GM21717 (cell line): ENCODE data around the gene RAB8B.
"Not testable (repeated sequence)": the region's sequence is repeated elsewhere in the genome, so short reads cannot be mapped to it uniquely, and the experiment has no call there.

ENCODE experiments used
- ATAC-seq: cut with Tn5 transposase; IDR thresholded peaks from one replicate; pipeline ENCODE4 v1.9.1; 2021; ENCODE audit warnings: mild to moderate bottlenecking, moderate library complexity; ENCODE audit not compliant: unreplicated experiment

The RAB8B gene

GRCh38 chr15:63203451-63204090, 14.2 kb downstream of the RAB8B start:
- no peak for ATAC-seq

GRCh38 chr15:63206079-63206478, 16.7 kb downstream of the RAB8B start:
- no peak for ATAC-seq

- ATAC-seq = not testable (repeated sequence)
Observed at GRCh38 chr15:63208824-63209223, 19.4 kb downstream of the RAB8B start.

GRCh38 chr15:63210151-63211091, 21.0 kb downstream of the RAB8B start:
- ATAC-seq = no peak

GRCh38 chr15:63211092-63211490, 21.7 kb downstream of the RAB8B start:
- ATAC-seq = no peak

- no peak for ATAC-seq
Observed at GRCh38 chr15:63211549-63211948, 22.1 kb downstream of the RAB8B start.

- ATAC-seq = no peak
Observed at GRCh38 chr15:63212050-63213004, 22.9 kb downstream of the RAB8B start.

- ATAC-seq = no peak
Observed at GRCh38 chr15:63218100-63218808, 28.8 kb downstream of the RAB8B start.

GRCh38 chr15:63219196-63219710, 29.8 kb downstream of the RAB8B start:
- ATAC-seq = no peak

- ATAC-seq = no peak
Observed at GRCh38 chr15:63221346-63221745, 31.9 kb downstream of the RAB8B start.

GRCh38 chr15:63223463-63223862, 34.1 kb downstream of the RAB8B start:
- no peak for ATAC-seq

GRCh38 chr15:63225381-63225780, 36.0 kb downstream of the RAB8B start:
- no peak for ATAC-seq

- ATAC-seq = no peak
Observed at GRCh38 chr15:63226155-63226883, 36.9 kb downstream of the RAB8B start.

- ATAC-seq = no peak
Observed at GRCh38 chr15:63226966-63227401, 37.6 kb downstream of the RAB8B start.

- ATAC-seq = no peak
Observed at GRCh38 chr15:63227689-63228088, 38.3 kb downstream of the RAB8B start.

- ATAC-seq = no peak
Observed at GRCh38 chr15:63231206-63231605, 41.8 kb downstream of the RAB8B start.

GRCh38 chr15:63231706-63232105, 42.3 kb downstream of the RAB8B start:
- no peak for ATAC-seq

- ATAC-seq = no peak
Observed at GRCh38 chr15:63232405-63232804, 43.0 kb downstream of the RAB8B start.

- no peak for ATAC-seq
Observed at GRCh38 chr15:63232943-63233342, 43.5 kb downstream of the RAB8B start.
